GM12891 (cell line): ENCODE results near the gene ATP13A4.
"Not testable (repeated sequence)": the region's sequence is repeated elsewhere in the genome, so short reads cannot be mapped to it uniquely, and the experiment has no call there.

Source experiments
- DNase-seq: peaks from one replicate; pipeline ENCODE4 v3.0.0; 2011; ENCODE audit warnings: low spot score; ENCODE audit not compliant: insufficient read length
- FAIRE-seq: peaks from 2 replicates; lab custom pipeline; 2011; peaks lifted over from hg19 to GRCh38; lab: Jason Lieb, UNC
- PAX5 ChIP-seq: IDR thresholded peaks from 2 replicates; pipeline ENCODE4 v1.6.1; 2011; ENCODE audit warnings: low read length, moderate library complexity, mild to moderate bottlenecking; ENCODE audit not compliant: insufficient read depth, severe bottlenecking
- POLR2A ChIP-seq: IDR thresholded peaks from 2 replicates; pipeline ENCODE4 v1.6.1; 2011; ENCODE audit warnings: low read depth, low read length, control low read depth
- POLR2AphosphoS5 ChIP-seq: IDR thresholded peaks from 2 replicates; pipeline ENCODE4 v1.6.1; 2011; ENCODE audit warnings: low read depth, low read length, control low read depth
- POU2F2 ChIP-seq: IDR thresholded peaks from 2 replicates; pipeline ENCODE4 v1.6.1; 2011; ENCODE audit warnings: low read depth, mild to moderate bottlenecking, control low read depth, low read length, moderate library complexity
- SPI1 ChIP-seq: IDR thresholded peaks from 2 replicates; pipeline ENCODE4 v1.6.1; 2011; ENCODE audit warnings: low read depth, low read length, control low read depth
- TAF1 ChIP-seq: IDR thresholded peaks from 2 replicates; pipeline ENCODE4 v1.6.1; 2011; ENCODE audit warnings: low read depth, low read length, control low read depth

Gene ATP13A4

DNA sequence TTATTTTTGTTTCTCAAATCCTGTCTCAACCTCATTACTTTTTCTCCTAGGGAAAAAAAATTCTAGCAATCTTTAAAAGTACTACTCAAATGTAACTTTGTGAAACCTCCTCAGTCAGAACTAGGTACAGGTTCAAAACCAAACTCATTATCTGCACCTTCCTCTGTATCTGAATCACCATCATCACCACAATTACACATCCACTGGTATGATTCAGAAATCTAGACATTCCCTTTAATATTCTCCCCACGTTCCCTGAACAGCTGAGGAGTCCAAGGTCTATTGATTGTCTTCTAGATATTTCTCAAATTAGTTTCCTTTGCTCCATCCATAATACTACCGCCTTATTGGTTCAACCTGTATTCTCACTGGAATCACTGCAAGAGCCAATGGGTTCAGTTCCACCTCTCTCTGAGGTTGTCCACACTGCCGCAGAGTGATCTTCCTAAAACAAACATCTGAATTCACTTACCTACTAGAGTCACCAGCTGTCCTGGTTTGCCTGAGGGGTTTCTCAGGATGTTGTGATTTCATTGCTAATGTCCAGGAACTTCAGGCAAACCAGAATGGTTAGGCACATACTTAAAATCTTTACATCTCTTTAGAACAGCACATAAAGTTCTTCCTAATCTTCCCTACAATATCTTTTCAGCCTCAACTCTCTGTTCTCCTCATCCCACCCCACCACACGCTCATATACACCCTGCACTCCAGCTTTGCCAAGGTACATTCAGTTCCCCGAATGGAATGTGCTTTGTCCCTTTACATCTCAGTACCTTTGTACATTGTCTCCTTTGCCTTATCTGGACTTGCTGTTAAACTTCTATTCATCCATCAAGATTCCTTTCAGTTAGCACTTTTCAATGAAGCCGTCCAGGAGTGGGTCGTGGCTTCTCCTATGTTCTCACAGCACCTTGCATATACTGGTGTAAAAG lies 24.2 kb downstream of the ATP13A4 start:
- no peak for DNase-seq
- TF ChIP-seq POLR2AphosphoS5 (no peak), TAF1 (no peak), POU2F2 (no peak), SPI1 (no peak), PAX5 (no peak), POLR2A (no peak)
- FAIRE-seq, result no peak

GRCh38 chr3:193526085-193526484 lies 28.6 kb downstream of the ATP13A4 start:
- not testable (repeated sequence) for DNase-seq, FAIRE-seq

DNA sequence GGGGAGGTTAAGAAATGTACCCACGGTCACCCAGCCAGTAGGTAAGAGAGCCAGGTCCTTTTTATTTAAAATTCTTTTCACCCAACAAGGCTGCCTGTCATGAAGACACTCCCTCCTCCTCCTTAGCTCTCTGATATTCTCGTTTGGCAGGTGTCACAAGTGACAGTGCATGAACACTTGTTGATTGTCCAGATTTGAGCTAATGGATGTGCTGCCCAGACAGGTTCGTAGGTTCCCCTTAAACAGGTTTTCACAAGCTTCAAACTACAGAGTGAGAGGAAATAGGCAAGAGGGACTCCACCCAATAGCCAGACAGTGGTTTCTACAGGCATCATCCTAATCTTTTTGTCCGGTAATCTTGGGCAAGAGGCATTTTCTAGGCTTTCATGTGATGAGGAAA lies 32.2 kb downstream of the ATP13A4 start:
- FAIRE-seq, result no peak
- DNase-seq, result no peak
- TF ChIP-seq POLR2A (no peak), PAX5 (no peak), TAF1 (no peak), POLR2AphosphoS5 (no peak), SPI1 (no peak), POU2F2 (no peak)

DNA sequence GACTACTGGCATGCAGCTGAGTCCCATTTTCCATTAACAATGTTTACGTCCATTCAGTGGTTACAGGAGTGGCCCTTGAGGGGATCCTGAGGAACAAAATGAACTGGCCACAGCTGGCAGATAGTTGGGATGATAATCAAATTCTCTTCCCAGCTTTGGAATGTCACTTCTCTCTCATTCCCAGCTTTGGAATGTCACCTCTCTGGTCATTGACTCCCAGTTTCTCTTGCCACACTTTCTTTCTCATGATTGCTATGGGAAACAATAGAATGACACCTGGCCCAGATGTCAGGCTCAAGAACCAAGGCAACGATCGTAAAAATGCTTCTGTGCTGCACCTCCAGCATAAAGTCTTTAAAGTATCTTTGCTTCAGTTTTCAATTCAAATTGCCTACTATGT lies 34.0 kb downstream of the ATP13A4 start:
- FAIRE-seq (no peak), DNase-seq (no peak)
- TF ChIP-seq POLR2A (no peak), POU2F2 (no peak), SPI1 (no peak), POLR2AphosphoS5 (no peak), TAF1 (no peak), PAX5 (no peak)

DNA sequence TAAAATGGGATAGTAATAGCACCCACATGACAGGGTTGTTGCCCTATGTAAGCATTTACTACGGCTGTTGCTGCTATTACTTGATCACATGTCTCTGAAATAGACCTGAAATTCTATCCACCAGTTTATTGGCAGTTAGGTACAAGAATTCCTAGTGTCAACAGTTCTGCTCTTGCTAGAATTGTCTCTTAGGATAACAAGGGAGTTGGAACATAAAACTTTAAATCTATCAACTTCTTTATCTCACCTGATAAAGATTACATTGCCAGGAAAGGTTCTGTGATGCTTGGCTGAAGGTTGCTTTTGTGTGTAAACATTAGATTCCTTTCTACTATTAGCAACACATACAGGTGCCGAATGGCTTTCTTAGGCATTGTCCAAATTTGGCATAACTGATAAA lies 38.7 kb downstream of the ATP13A4 start:
- DNase-seq, result no peak
- FAIRE-seq, result no peak
- TF ChIP-seq POU2F2, result no peak
- no peak for TF ChIP-seq PAX5
- TF ChIP-seq POLR2A, result no peak
- TF ChIP-seq POLR2AphosphoS5, result no peak
- TF ChIP-seq SPI1, result no peak
- TF ChIP-seq TAF1, result no peak

DNA sequence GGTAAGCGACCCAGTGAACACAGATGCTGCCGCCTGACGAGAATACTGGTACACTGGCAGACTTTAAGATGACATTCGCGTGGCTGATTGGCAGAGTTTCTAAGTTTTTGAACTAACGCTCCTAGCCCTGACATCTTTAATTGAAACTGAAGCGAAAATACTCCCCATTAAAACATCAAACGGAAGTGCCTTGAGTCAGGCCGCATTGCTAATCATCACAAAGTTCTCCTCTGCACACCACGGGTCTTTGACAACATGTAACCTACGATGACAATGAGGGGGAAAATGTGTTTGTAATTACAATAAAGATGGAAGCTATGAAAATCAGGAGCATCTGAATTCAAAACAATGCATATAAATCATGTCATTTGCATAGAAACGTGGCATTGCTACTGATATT lies 44.5 kb downstream of the ATP13A4 start:
- TF ChIP-seq POLR2AphosphoS5, result no peak
- no peak for TF ChIP-seq TAF1
- TF ChIP-seq POU2F2, result no peak
- TF ChIP-seq PAX5, result no peak
- TF ChIP-seq POLR2A, result no peak
- no peak for TF ChIP-seq SPI1
- FAIRE-seq (no peak), DNase-seq (no peak)

DNA sequence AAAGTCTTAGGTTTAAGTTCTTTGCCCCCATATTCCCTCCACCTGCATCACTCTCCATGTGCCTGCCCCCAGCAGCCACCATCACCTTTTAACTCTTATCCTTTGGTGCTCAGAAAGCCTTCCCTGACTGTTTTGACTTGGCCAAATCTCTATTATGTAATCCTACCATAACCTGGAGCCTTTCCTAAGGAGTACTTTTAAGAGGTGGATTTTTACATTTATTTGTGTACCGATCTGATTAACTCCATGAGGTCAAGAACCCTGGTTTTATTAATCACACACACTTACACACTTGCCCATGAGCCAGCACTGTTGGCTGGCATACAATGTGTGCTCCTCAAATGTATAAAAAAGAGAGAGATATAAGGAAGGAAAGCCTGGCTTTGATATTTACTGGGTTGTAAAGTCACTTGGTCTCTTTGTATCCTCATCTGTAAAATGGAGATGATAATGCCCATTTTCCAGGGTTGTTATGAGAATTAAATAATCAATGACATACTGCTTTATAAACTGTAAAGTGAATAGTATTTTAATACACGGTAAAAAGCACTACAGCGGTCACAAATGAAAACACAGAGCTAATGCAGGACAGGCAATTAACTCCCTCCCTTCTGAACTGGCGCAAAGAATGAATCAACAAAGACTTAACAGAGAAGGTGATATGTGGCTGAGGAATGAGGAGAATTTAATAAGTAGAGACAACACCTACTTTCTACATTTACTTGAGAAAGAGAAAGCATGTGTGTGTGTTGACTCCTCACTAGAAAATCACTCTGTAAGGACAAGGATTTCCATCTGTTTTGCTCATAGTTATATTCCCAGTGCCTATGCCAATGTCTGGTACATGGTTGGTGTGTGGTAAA lies 45.4 kb downstream of the ATP13A4 start:
- DNase-seq (no peak), FAIRE-seq (no peak)
- no peak for TF ChIP-seq POLR2A
- no peak for TF ChIP-seq SPI1
- no peak for TF ChIP-seq POLR2AphosphoS5
- no peak for TF ChIP-seq TAF1
- TF ChIP-seq POU2F2, result no peak
- TF ChIP-seq PAX5, result no peak

DNA sequence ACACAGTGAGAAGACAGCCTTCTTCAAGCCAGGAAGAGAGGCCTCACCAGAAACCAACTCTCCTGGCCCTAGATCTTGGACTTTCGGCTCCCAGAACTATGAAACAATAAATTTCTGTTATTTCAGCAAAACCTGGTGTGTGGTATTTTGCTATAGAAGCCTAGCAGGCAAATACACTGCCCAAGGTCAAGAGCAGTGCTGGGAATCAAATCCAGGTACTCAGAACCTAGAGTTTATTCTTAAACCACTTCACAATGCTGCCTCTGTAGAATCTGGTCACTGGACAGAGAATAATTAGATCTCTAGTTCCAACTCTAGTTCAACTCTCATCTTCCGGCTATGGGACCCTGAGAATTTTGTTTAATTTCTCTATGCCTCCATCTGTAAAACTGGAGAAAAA lies 46.6 kb downstream of the ATP13A4 start:
- FAIRE-seq, result no peak
- no peak for DNase-seq
- TF ChIP-seq POLR2A (no peak), POLR2AphosphoS5 (no peak), SPI1 (no peak), TAF1 (no peak), PAX5 (no peak)

GRCh38 chr3:193507566-193507965 lies 47.1 kb downstream of the ATP13A4 start:
- TF ChIP-seq POLR2A, result no peak
- TF ChIP-seq PAX5, result no peak
- TF ChIP-seq SPI1, result no peak
- no peak for TF ChIP-seq POLR2AphosphoS5
- TF ChIP-seq TAF1, result no peak
- no peak for TF ChIP-seq POU2F2
- FAIRE-seq, result no peak

More at GRCh38 chr3:193507566-193507965, 47.1 kb downstream of the ATP13A4 start:
- DNase-seq, result no peak
